H1 (cell line): Measurements from ENCODE around the gene ZNF525. TPM values are rescaled to one million over a fixed set of nuclear protein-coding genes. Genes with fewer than 3 reads are reported as not detected.

ENCODE experiments used
- CTCF ChIA-PET: fragments of 300-600 bp; sonication (Branson Sonifier 250); formaldehyde crosslinking; loops from one replicate; lab custom pipeline; 2021; ENCODE audit not compliant: partially characterized antibody; lab: Charles Lee
- POLR2A ChIA-PET: fragments of 300-600 bp; sonication (Branson Sonifier 250); formaldehyde crosslinking; loops from one replicate; lab custom pipeline; 2021; ENCODE audit warnings: inconsistent platforms; ENCODE audit not compliant: partially characterized antibody; lab: Charles Lee
- DNase-seq, 2 experiments: peaks; one replicate each; pipeline versions ENCODE4 v3.0.0 to v3.0.0-alpha.2; 2010 to 2022; ENCODE audit warnings: low spot score in 2 of 2, low read depth in 1 of 2, mixed read lengths in 1 of 2
- FAIRE-seq: peaks from 2 replicates; lab custom pipeline; 2011; peaks lifted over from hg19 to GRCh38; lab: Jason Lieb, UNC
- H2AFZ ChIP-seq: 2 replicates; pipeline ENCODE4 v1.8.1; 2012; ENCODE audit warnings: low read length, inconsistent platforms
- H2AK5ac ChIP-seq: 2 replicates; pipeline ENCODE4 v1.6.1; 2013; ENCODE audit warnings: low read depth, low read length
- H2BK120ac ChIP-seq: replicated peaks from 2 replicates; pipeline ENCODE3; 2013; ENCODE audit warnings: low read depth, low read length, inconsistent platforms
- H2BK12ac ChIP-seq: 2 replicates; pipeline ENCODE4 v1.6.1; 2013; ENCODE audit warnings: low read depth, low read length
- H2BK15ac ChIP-seq: 2 replicates; pipeline ENCODE4 v1.6.1; 2013; ENCODE audit warnings: low read length
- H2BK20ac ChIP-seq: 2 replicates; pipeline ENCODE4 v1.6.1; 2013; ENCODE audit warnings: low read length
- H2BK5ac ChIP-seq: 2 replicates; pipeline ENCODE4 v1.6.1; 2013; ENCODE audit warnings: low read depth, low read length
- H3K14ac ChIP-seq: 2 replicates; pipeline ENCODE4 v1.6.1; 2013; ENCODE audit warnings: inconsistent platforms; ENCODE audit not compliant: insufficient read length
- H3K18ac ChIP-seq: 2 replicates; pipeline ENCODE4 v1.6.1; 2013; ENCODE audit warnings: low read length; ENCODE audit errors: extremely low read depth
- H3K23ac ChIP-seq: 2 replicates; pipeline ENCODE4 v1.6.1; 2013; ENCODE audit warnings: inconsistent platforms; ENCODE audit not compliant: insufficient read length
- H3K23me2 ChIP-seq: 2 replicates; pipeline ENCODE4 v1.6.1; 2013; ENCODE audit warnings: low read depth, low read length
- H3K27ac ChIP-seq: 2 replicates; pipeline ENCODE4 v1.6.1; 2011; ENCODE audit warnings: low read depth, low read length, inconsistent platforms
- H3K27me3 ChIP-seq, 4 experiments: replicated peaks in 1 of 4; 1 replicate in 1 of 4; 2 replicates in 3 of 4; pipeline versions ENCODE4 v1.6.1 to v1.8.1; 2011 to 2013; ENCODE audit warnings: low read length in 3 of 4, mild to moderate bottlenecking in 3 of 4, inconsistent platforms in 2 of 4, mixed read lengths in 2 of 4, moderate library complexity in 1 of 4; ENCODE audit not compliant: control insufficient read depth in 3 of 4, insufficient read depth in 3 of 4; ENCODE audit errors: extremely low read depth in 1 of 4
- H3K36me3 ChIP-seq, 4 experiments: 2 replicates each; pipeline versions ENCODE4 v1.6.1 to v1.8.1; 2011 to 2013; ENCODE audit warnings: mild to moderate bottlenecking in 4 of 4, low read length in 3 of 4, moderate library complexity in 2 of 4, control low read depth in 1 of 4, inconsistent platforms in 1 of 4; ENCODE audit not compliant: insufficient read depth in 4 of 4, control insufficient read depth in 2 of 4
- H3K4ac ChIP-seq: replicated peaks from 2 replicates; pipeline ENCODE3; 2013; ENCODE audit warnings: low read length, low read depth, mixed read lengths, inconsistent platforms; ENCODE audit not compliant: insufficient read length
- H3K4me1 ChIP-seq, 4 experiments: replicated peaks in 1 of 4; 1 replicate in 1 of 4; 2 replicates in 3 of 4; pipeline versions ENCODE4 v1.6.1 to v1.8.1; 2011 to 2013; ENCODE audit warnings: low read length in 3 of 4, inconsistent platforms in 2 of 4, mixed read lengths in 1 of 4; ENCODE audit not compliant: insufficient read depth in 4 of 4, control insufficient read depth in 3 of 4
- H3K4me2 ChIP-seq, 2 experiments: 2 replicates each; pipeline versions ENCODE4 v1.6.1 to v1.8.1; 2011 to 2013; ENCODE audit warnings: low read depth in 2 of 2, low read length in 2 of 2, control low read depth in 1 of 2, inconsistent platforms in 1 of 2, mild to moderate bottlenecking in 1 of 2; ENCODE audit not compliant: insufficient read depth in 1 of 2
- H3K4me3 ChIP-seq, 4 experiments: fragments of 200-600, 300-600 bp in 1 of 4; sonication (generic), shearing (Covaris generic), sonication (Bioruptor Twin) in 1 of 4; 2 replicates each; pipeline versions ENCODE4 v1.5.1 to v1.8.1; 2011 to 2016; ENCODE audit warnings: low read length in 4 of 4, low read depth in 3 of 4, control low read depth in 2 of 4, inconsistent platforms in 2 of 4, mild to moderate bottlenecking in 2 of 4, mixed read lengths in 1 of 4, moderate library complexity in 1 of 4; ENCODE audit not compliant: insufficient read depth in 2 of 4; ENCODE audit errors: extremely low read depth in 1 of 4
- H3K56ac ChIP-seq: replicated peaks from 2 replicates; pipeline ENCODE3; 2013; ENCODE audit warnings: low read depth, mild to moderate bottlenecking, mixed read lengths, low read length, inconsistent platforms; ENCODE audit not compliant: insufficient read length
- H3K79me1 ChIP-seq: 2 replicates; pipeline ENCODE4 v1.6.1; 2013; ENCODE audit warnings: low read depth, low read length, control low read depth
- H3K79me2 ChIP-seq, 2 experiments: 2 replicates each; pipeline versions ENCODE4 v1.6.1 to v1.8.1; 2012 to 2013; ENCODE audit warnings: low read length in 2 of 2, mild to moderate bottlenecking in 2 of 2, inconsistent platforms in 1 of 2; ENCODE audit not compliant: insufficient read depth in 2 of 2, control insufficient read depth in 1 of 2
- H3K9ac ChIP-seq, 4 experiments: replicated peaks in 1 of 4; 1 replicate in 1 of 4; 2 replicates in 3 of 4; pipeline versions ENCODE4 v1.6.1 to v1.8.1; 2011 to 2013; ENCODE audit warnings: low read depth in 3 of 4, low read length in 3 of 4, control low read depth in 2 of 4, mild to moderate bottlenecking in 2 of 4, moderate library complexity in 2 of 4, inconsistent platforms in 1 of 4; ENCODE audit errors: extremely low read depth in 1 of 4
- H3K9me3 ChIP-seq, 2 experiments: 2 replicates each; pipeline versions ENCODE4 v1.6.1 to v1.8.1; 2012 to 2013; ENCODE audit warnings: mild to moderate bottlenecking in 2 of 2, moderate library complexity in 2 of 2, control low read depth in 1 of 2, inconsistent platforms in 1 of 2, low read depth in 1 of 2, low read length in 1 of 2, mixed read lengths in 1 of 2; ENCODE audit not compliant: insufficient read depth in 2 of 2
- H4K20me1 ChIP-seq, 2 experiments: replicated peaks in 1 of 2; 2 replicates each; pipeline versions ENCODE3 to v1.8.1; 2011 to 2013; ENCODE audit warnings: inconsistent platforms in 2 of 2, low read length in 2 of 2, mild to moderate bottlenecking in 1 of 2; ENCODE audit not compliant: insufficient read depth in 2 of 2, control insufficient read depth in 1 of 2
- H4K5ac ChIP-seq: 2 replicates; pipeline ENCODE4 v1.6.1; 2013; ENCODE audit warnings: low read length, low read depth, mixed read lengths, inconsistent platforms; ENCODE audit not compliant: insufficient read length
- H4K8ac ChIP-seq: 2 replicates; pipeline ENCODE4 v1.8.0; 2013; ENCODE audit warnings: mild to moderate bottlenecking, moderate library complexity, low read length, inconsistent platforms; ENCODE audit not compliant: insufficient read depth; ENCODE audit errors: extremely low read depth
- H4K91ac ChIP-seq: replicated peaks from 2 replicates; pipeline ENCODE3; 2013; ENCODE audit warnings: low read length, mixed read lengths, inconsistent platforms; ENCODE audit not compliant: insufficient read length
- CREB1 ChIP-seq: IDR thresholded peaks from 2 replicates; pipeline ENCODE4 v1.6.1; 2012; ENCODE audit warnings: inconsistent platforms
- CTCF ChIP-seq, 3 experiments: IDR thresholded peaks; 1 replicate in 2 of 3; 2 replicates in 1 of 3; pipeline versions ENCODE4 v1.5.1 to v1.6.1; 2011; ENCODE audit warnings: low read length in 3 of 3, mild to moderate bottlenecking in 3 of 3, inconsistent platforms in 2 of 3, low read depth in 1 of 3, moderate library complexity in 1 of 3; ENCODE audit not compliant: insufficient read depth in 1 of 3; ENCODE audit errors: control extremely low read depth in 1 of 3
- EGR1 ChIP-seq: IDR thresholded peaks from 2 replicates; pipeline ENCODE4 v1.6.1; 2011; ENCODE audit warnings: low read depth, low read length, borderline replicate concordance
- RAD21 ChIP-seq, 2 experiments: IDR thresholded peaks in 1 of 2; conservative IDR thresholded peaks in 1 of 2; 2 replicates each; pipeline ENCODE4 v1.6.1; 2011; ENCODE audit warnings: low read depth in 2 of 2, low read length in 2 of 2, improper control_type of control experiment in 1 of 2, inconsistent platforms in 1 of 2, mild to moderate bottlenecking in 1 of 2, moderate library complexity in 1 of 2
- SP1 ChIP-seq: IDR thresholded peaks from 2 replicates; pipeline ENCODE4 v1.6.1; 2011; ENCODE audit warnings: low read depth, low read length
- SP4 ChIP-seq: IDR thresholded peaks from 2 replicates; pipeline ENCODE4 v1.6.1; 2012; ENCODE audit warnings: low read length, inconsistent platforms
- TAF1 ChIP-seq: IDR thresholded peaks from 2 replicates; pipeline ENCODE4 v1.6.1; 2011; ENCODE audit warnings: mild to moderate bottlenecking, low read depth, low read length
- TAF7 ChIP-seq: optimal IDR thresholded peaks from 2 replicates; pipeline ENCODE3; 2011; ENCODE audit warnings: low read depth, mild to moderate bottlenecking, inconsistent platforms, low read length, moderate library complexity, borderline replicate concordance
- YY1 ChIP-seq: IDR thresholded peaks from 2 replicates; pipeline ENCODE4 v1.6.1; 2011; ENCODE audit warnings: low read depth, mild to moderate bottlenecking, low read length
- WGBS, 2 experiments: shearing (Covaris generic) in 1 of 2; methylation state at CpG; one replicate each; pipeline versions ENCODE4 v1.1.6 to v1.1.7; 2013 to 2015; ENCODE audit warnings: low lambda C conversion rate in 2 of 2, mixed read lengths in 2 of 2, inconsistent platforms in 1 of 2, low coverage in 1 of 2, missing lambda C conversion rate in 1 of 2; ENCODE audit not compliant: insufficient replicate concordance in 2 of 2, insufficient coverage in 1 of 2, insufficient read length in 1 of 2; ENCODE audit errors: extremely low coverage in 1 of 2, missing lambda C conversion rate in 1 of 2; 5-methylcytosine and 5-hydroxymethylcytosine counted together
- polyA plus RNA-seq, 7 experiments: library from polyadenylated mRNA; depleted of rRNA in 3 of 7; stranded (reverse) in 5 of 7; unstranded in 2 of 7; fragments of >200 nt in 5 of 7; fragments of 200-250 nt in 2 of 7; gene quantifications; 1 replicate in 5 of 7; 2 replicates in 1 of 7; 4 replicates in 1 of 7; pipeline versions ENCODE4 v1.2.1 to v1.2.3, GENCODE V29; 2011 to 2013; ENCODE audit warnings: missing spikeins in 2 of 7, mixed read lengths in 2 of 7
- total RNA-seq: library from RNA; stranded (reverse); fragmentation: NEBNext Ultra II Directional; extraction: Animal tissue kit (Norgen Biotek cat#: 25700); gene quantifications from 2 replicates; pipeline ENCODE4 v1.2.1, GENCODE V29; 2021
- TF ChIP-seq, protein P1 (sequence below): IDR thresholded peaks from 2 replicates; pipeline ENCODE4 v1.6.1; 2012; ENCODE audit warnings: inconsistent platforms

Gene ZNF525
- total and polyA plus RNA-seq, 2 of the 8 experiments (the other 6 are each of a cell fraction or from before 2014, with no cell fraction given) = 8.2 to 63.4 TPM

- H3K27ac ChIP-seq = no peak overlapping the region
- no peaks in the 10 kb centered on the region for H3K79me2 ChIP-seq
- H3K4ac ChIP-seq = no peak overlapping the region
- ChIA-PET POLR2A (interaction anchor here (0.8 to 0.9 kb wide), 3 partner anchors 38 to 95 kb away, joined by 3 to 4 read pairs (median 3); no protein-coding TSS in a partner anchor), CTCF (interaction anchor here (0.6 to 2.8 kb wide), 30 partner anchors 9 to 902 kb away, joined by 3 to 15 read pairs (median 4); no protein-coding TSS in a partner anchor)
- peaks cover 0 to 2% (median 0%) of the 10 kb centered on the region in 4 experiments; a peak in 2 of 7 replicates for H3K4me1 ChIP-seq
- no peaks in the 10 kb centered on the region for H4K20me1 ChIP-seq
- H3K4me2 ChIP-seq = no peak overlapping the region
- H3K23ac ChIP-seq = no peak overlapping the region
- no peak overlapping the region for H2BK15ac ChIP-seq
- H3K9ac ChIP-seq = no peak overlapping the region
- no peak overlapping the region for H4K91ac ChIP-seq
- no peak overlapping the region for H3K14ac ChIP-seq
- no peak overlapping the region for H2AK5ac ChIP-seq
- WGBS, 2 experiments = 46% methylated on average over 9 of the region's 9 CpGs; no CpG with 5 or more reads in 1 of the 2 experiments
- H2BK20ac ChIP-seq = no peak overlapping the region
- no peaks in the 10 kb centered on the region for H3K9me3 ChIP-seq
- DNase-seq (peak; percentile 39 to 84), FAIRE-seq (peak; percentile 96)
- H3K79me1 ChIP-seq = no peaks in the 10 kb centered on the region
- H3K36me3 ChIP-seq = no peaks in the 10 kb centered on the region
- no peak overlapping the region for H3K18ac ChIP-seq
- no peak overlapping the region for H4K5ac ChIP-seq
- H2AFZ ChIP-seq = no peak overlapping the region
- no peak overlapping the region for H3K4me3 ChIP-seq
- H2BK120ac ChIP-seq = no peak overlapping the region
- no peak overlapping the region for H4K8ac ChIP-seq
- H2BK5ac ChIP-seq = no peak overlapping the region
- H3K27me3 ChIP-seq = no peaks in the 10 kb centered on the region
- no peak overlapping the region for H3K56ac ChIP-seq
- H2BK12ac ChIP-seq = no peak overlapping the region
- H3K23me2 ChIP-seq = no peaks in the 10 kb centered on the region
- no peak for TF ChIP-seq TAF1
- peak; percentile 70; the same call in 1 of the 2 replicates for TF ChIP-seq EGR1
- TF ChIP-seq SP4 = no peak
- peak; percentile 85 for TF ChIP-seq RAD21 (IDR thresholded peaks at IDR 0.05 in 1 of 2, conservative IDR thresholded peaks at IDR 0.05 in 1 of 2; ENCODE audit: low read depth in 2 of 2, low read length in 2 of 2)
- 0 out of 2 replicates have a peak, but pooled peaks have one; percentile 11 for TF ChIP-seq YY1
- TF ChIP-seq SP1 = 0 out of 2 replicates have a peak, but pooled peaks have one; percentile 24
- TF ChIP-seq CTCF (IDR thresholded peaks at IDR 0.05; ENCODE audit: control extremely low read depth in 1 of 3, insufficient read depth in 1 of 3, low read depth in 1 of 3, low read length in 3 of 3) = peak; percentile 84 to 97 (median 90)
- TF ChIP-seq, protein P1, sequence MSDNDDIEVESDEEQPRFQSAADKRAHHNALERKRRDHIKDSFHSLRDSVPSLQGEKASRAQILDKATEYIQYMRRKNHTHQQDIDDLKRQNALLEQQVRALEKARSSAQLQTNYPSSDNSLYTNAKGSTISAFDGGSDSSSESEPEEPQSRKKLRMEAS = peak; percentile 24; the same call in 1 of the 2 replicates
- no peak for TF ChIP-seq TAF7
- 0 out of 2 replicates have a peak, but pooled peaks have one; percentile 13 for TF ChIP-seq CREB1
Measured at GRCh38 chr19:53424968-53425597, 59.6 kb downstream of the ZNF525 start.
